Measurements from ENCODE around the gene FCER1G. TPM values are rescaled to one million over a fixed set of nuclear protein-coding genes. Genes with fewer than 3 reads are reported as not detected.

FCER1G gene
- total RNA-seq, 2 donors from 2014 or later: 0.68 to 0.69 TPM

DNA sequence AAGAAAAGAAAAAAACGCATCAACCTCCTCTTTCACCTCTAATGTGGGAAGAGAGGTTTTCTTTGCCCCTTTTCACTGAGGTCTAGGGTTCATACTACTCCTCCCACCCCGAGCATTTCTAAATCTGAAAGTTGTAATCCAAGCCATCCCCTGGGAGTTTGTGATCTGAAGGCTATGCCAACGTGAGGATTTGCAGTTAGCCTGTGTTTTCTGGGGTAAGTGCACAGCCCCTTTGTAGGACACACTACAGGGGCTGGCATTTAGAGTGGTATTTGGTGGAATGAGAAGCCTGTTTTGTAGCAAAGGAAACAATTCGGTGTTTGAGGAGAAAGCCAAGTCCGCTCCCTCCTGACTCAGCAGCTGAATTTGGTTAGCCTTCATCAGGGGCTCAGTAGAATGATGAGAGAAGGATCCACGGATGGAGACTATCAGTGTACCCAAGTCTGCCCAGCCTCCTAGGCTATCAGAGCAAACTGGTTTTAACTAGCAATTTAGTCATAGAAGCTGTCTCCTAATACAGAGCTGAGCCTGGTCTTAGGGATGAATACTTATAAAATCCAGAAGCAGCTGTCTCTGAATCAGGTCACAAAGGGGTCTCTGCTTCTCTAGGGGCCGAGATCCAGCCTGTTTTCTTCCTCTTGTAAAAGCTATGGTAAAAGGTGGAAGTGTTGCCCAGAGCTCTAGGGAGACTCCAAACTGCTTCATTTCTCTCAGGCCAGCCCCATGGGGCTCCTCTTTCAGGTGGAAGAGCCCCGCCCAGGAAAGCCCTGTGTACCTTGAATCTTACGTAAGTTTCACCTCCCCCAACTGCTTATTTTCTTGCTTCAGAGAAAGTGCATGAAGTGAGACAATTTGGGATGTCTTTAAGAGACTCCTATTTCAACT is 45.5 kb downstream of the FCER1G start:
- H3K4me1 ChIP-seq (ENCODE audit: control insufficient read depth, insufficient read depth, low read length): peaks cover 4% of the 10 kb centered on the region
- peaks cover 26% of the 10 kb centered on the region for H3K9me3 ChIP-seq (ENCODE audit: control insufficient read depth, low read length)
- H3K36me3 ChIP-seq (ENCODE audit: control insufficient read depth, insufficient read depth, low read length): no peaks in the 10 kb centered on the region
- no peak for DNase-seq
- peaks cover 33% of the 10 kb centered on the region for H3K4me1 Mint-ChIP-seq
- H3K36me3 Mint-ChIP-seq (ENCODE audit: low read depth): peaks cover 7% of the 10 kb centered on the region
- H3K27me3 ChIP-seq (ENCODE audit: control insufficient read depth, insufficient read depth, low read length, poor library complexity, severe bottlenecking): peaks cover 38% of the 10 kb centered on the region
- TF ChIP-seq, protein P1, sequence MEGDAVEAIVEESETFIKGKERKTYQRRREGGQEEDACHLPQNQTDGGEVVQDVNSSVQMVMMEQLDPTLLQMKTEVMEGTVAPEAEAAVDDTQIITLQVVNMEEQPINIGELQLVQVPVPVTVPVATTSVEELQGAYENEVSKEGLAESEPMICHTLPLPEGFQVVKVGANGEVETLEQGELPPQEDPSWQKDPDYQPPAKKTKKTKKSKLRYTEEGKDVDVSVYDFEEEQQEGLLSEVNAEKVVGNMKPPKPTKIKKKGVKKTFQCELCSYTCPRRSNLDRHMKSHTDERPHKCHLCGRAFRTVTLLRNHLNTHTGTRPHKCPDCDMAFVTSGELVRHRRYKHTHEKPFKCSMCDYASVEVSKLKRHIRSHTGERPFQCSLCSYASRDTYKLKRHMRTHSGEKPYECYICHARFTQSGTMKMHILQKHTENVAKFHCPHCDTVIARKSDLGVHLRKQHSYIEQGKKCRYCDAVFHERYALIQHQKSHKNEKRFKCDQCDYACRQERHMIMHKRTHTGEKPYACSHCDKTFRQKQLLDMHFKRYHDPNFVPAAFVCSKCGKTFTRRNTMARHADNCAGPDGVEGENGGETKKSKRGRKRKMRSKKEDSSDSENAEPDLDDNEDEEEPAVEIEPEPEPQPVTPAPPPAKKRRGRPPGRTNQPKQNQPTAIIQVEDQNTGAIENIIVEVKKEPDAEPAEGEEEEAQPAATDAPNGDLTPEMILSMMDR (conservative IDR thresholded peaks at IDR 0.05): no peak
- peaks cover 64% of the 10 kb centered on the region for H3K27me3 Mint-ChIP-seq (ENCODE audit: insufficient read depth)
- H3K9me3 Mint-ChIP-seq: peaks cover 26% of the 10 kb centered on the region
- H3K9ac ChIP-seq (ENCODE audit: extremely low read depth, low read length, poor library complexity, severe bottlenecking): no peak overlapping the region
- no peak overlapping the region for H3K27ac Mint-ChIP-seq
- no peak overlapping the region for H3K4me3 ChIP-seq (ENCODE audit: low read length)
- WGBS, 2 experiments (ENCODE audit: insufficient coverage in 1 of 2, insufficient read length in 1 of 2): 73 to 76% methylated on average over 4 to 8 of the region's 9 CpGs
- no peak overlapping the region for H3K4me3 Mint-ChIP-seq
- H3K27ac ChIP-seq (ENCODE audit: low read depth, low read length): no peak overlapping the region

DNA sequence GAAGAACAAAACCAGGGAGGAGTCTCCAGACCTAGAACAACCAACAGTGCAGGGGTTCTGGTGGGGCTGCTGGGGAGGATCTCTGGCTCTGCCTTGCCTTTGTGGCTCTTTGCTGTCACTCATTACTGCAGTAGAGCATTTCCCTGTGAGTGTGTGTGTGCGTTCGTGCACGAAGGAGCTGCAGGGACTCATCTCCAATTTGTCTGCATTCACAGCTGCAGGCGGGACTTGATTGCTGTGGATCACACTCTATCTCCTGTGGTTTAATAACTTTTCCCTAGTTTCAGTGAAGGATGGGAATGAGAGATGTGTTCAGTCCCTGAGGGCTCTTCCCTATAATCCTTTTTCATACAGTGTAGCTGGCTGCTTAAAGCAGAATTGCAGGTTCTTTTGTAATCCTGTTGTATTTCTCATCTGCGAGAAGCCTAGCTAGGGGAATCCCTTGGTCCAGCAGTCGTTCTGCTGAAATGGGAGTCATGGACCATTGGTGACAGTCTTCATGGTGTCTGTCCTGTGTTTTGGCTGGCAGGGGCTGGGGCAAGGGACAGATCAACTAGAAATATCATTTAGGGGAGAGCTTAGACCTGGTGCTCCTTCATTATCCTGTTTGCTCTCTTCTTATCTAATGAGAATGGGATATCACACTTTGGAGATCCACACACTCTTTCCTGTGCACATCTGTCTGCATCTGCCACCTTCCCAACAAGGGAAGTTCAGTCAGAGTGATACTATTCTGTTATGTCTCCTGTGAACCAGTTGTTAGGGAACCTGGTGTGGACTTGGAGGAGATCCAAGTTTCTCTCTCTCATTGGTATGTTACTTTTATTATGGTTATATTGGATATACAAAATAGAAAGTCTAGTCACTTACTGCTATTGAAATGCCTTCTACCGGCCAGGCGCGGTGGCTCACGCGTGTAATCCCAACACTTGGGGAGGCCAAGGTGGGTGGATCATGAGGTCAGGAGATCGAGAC is 46.5 kb downstream of the FCER1G start:
- H3K27ac ChIP-seq (ENCODE audit: low read depth, low read length): no peak overlapping the region
- H3K9me3 ChIP-seq (ENCODE audit: control insufficient read depth, low read length): peaks cover 24% of the 10 kb centered on the region
- TF ChIP-seq, protein P1 (conservative IDR thresholded peaks at IDR 0.05): no peak
- no peak overlapping the region for H3K9ac ChIP-seq (ENCODE audit: extremely low read depth, low read length, poor library complexity, severe bottlenecking)
- peaks cover 7% of the 10 kb centered on the region for H3K36me3 Mint-ChIP-seq (ENCODE audit: low read depth)
- H3K4me1 ChIP-seq (ENCODE audit: control insufficient read depth, insufficient read depth, low read length): peaks cover 9% of the 10 kb centered on the region
- DNase-seq: no peak
- no peak overlapping the region for H3K4me3 ChIP-seq (ENCODE audit: low read length)
- no peak overlapping the region for H3K27ac Mint-ChIP-seq
- peaks cover 38% of the 10 kb centered on the region for H3K27me3 ChIP-seq (ENCODE audit: control insufficient read depth, insufficient read depth, low read length, poor library complexity, severe bottlenecking)
- H3K4me1 Mint-ChIP-seq: peaks cover 34% of the 10 kb centered on the region
- H3K4me3 Mint-ChIP-seq: no peak overlapping the region
- H3K9me3 Mint-ChIP-seq: peaks cover 22% of the 10 kb centered on the region
- peaks cover 64% of the 10 kb centered on the region for H3K27me3 Mint-ChIP-seq (ENCODE audit: insufficient read depth)
- no peaks in the 10 kb centered on the region for H3K36me3 ChIP-seq (ENCODE audit: control insufficient read depth, insufficient read depth, low read length)
- WGBS, 2 experiments (ENCODE audit: insufficient coverage in 1 of 2, insufficient read length in 1 of 2): 85% methylated on average over 7 to 11 of the region's 12 CpGs

DNA sequence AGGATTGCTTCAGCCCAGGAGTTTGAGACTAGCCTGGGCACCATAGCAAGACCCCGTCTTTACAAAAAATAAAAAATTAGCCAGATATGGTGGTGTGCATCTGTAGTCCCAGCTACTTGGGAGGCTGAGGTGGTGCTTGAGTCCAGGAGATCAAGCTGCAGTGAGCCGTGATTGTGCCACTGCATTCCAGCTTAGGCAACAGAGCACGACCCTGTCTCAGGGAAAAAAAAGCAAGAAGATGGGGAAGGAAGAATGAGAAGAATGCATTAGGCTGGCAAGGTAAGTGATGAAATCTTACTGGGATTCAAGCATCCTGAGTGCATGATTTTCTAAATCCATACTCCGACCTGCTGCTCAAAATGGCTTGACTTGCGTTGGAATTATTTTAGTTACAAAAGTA is 50.2 kb downstream of the FCER1G start:
- no peak overlapping the region for H3K27ac ChIP-seq (ENCODE audit: low read depth, low read length)
- H3K9ac ChIP-seq (ENCODE audit: extremely low read depth, low read length, poor library complexity, severe bottlenecking): no peak overlapping the region
- no peaks in the 10 kb centered on the region for H3K36me3 ChIP-seq (ENCODE audit: control insufficient read depth, insufficient read depth, low read length)
- Mint-ChIP-seq H3K36me3 (ENCODE audit: low read depth) (no peaks in the 10 kb centered on the region), H3K4me1 (peaks cover 30% of the 10 kb centered on the region), H3K27ac (no peak overlapping the region), H3K4me3 (no peak overlapping the region), H3K9me3 (no peaks in the 10 kb centered on the region), H3K27me3 (ENCODE audit: insufficient read depth) (peaks cover 27% of the 10 kb centered on the region)
- H3K27me3 ChIP-seq (ENCODE audit: control insufficient read depth, insufficient read depth, low read length, poor library complexity, severe bottlenecking): peaks cover 15% of the 10 kb centered on the region
- H3K4me1 ChIP-seq (ENCODE audit: control insufficient read depth, insufficient read depth, low read length): peaks cover 14% of the 10 kb centered on the region
- H3K4me3 ChIP-seq (ENCODE audit: low read length): no peak overlapping the region
- TF ChIP-seq, protein P1 (conservative IDR thresholded peaks at IDR 0.05): no peak
- no peak for DNase-seq
- 81 to 93% methylated on average over 5 of the region's 5 CpGs for WGBS, 2 experiments (ENCODE audit: insufficient coverage in 1 of 2, insufficient read length in 1 of 2)
- no peaks in the 10 kb centered on the region for H3K9me3 ChIP-seq (ENCODE audit: control insufficient read depth, low read length)

Measured in endodermal cell (in vitro differentiated cells).